PC-3 (cell line): ENCODE data around the gene MAP3K5. TPM values are rescaled to one million over a fixed set of nuclear protein-coding genes. Genes with fewer than 3 reads are reported as not detected.

Experiments
- ATAC-seq: fragments of 200-7000 bp; cut with Tn5 transposase; 2 replicates; pipeline ENCODE4 v1.9.1; 2020; ENCODE audit warnings: mild to moderate bottlenecking, moderate library complexity
- BruUV-seq: library from RNA; stranded (reverse); fragments of 400-500 nt; replicated peaks from 2 replicates; lab custom pipeline; 2021; lab: Mats Ljungman, UMichigan
- CTCF ChIA-PET: fragments of 300-600 bp; sonication (Branson Sonifier 250); formaldehyde crosslinking; loops from one replicate; lab custom pipeline; 2022; ENCODE audit warnings: antibody characterized with exemption; lab: Charles Lee
- POLR2A ChIA-PET: fragments of 300-600 bp; sonication (Branson Sonifier 250); formaldehyde crosslinking; loops from one replicate; lab custom pipeline; 2022; ENCODE audit warnings: antibody characterized with exemption; ENCODE audit not compliant: unreplicated experiment; lab: Charles Lee
- DNase-seq: peaks from one replicate; pipeline ENCODE4 v3.0.0-alpha.2; 2015
- H2AFZ ChIP-seq: fragments of 300-600 bp; sonication (generic); 2 replicates; pipeline ENCODE4 v1.6.0; 2016; ENCODE audit warnings: antibody characterized with exemption, low read length
- H3F3A ChIP-seq: fragments of 300-600 bp; sonication (generic); one replicate; pipeline ENCODE4 v1.6.0; 2017; ENCODE audit warnings: antibody characterized with exemption, low read length, control low read depth, mild to moderate bottlenecking; ENCODE audit not compliant: unreplicated experiment
- H3K27ac ChIP-seq: fragments of 300-600 bp; sonication (generic); 2 replicates; pipeline ENCODE4 v1.5.1; 2016; ENCODE audit warnings: mild to moderate bottlenecking, low read length
- H3K27me3 ChIP-seq: fragments of 300-600 bp; sonication (generic); 2 replicates; pipeline ENCODE4 v1.6.1; 2016; ENCODE audit warnings: low read length, mixed read lengths
- H3K36me3 ChIP-seq: fragments of 300-600 bp; sonication (generic); 2 replicates; pipeline ENCODE4 v1.6.1; 2016; ENCODE audit warnings: low read depth, mixed run types, low read length, mixed read lengths
- H3K4me1 ChIP-seq: fragments of 300-600 bp; sonication (generic); 2 replicates; pipeline ENCODE4 v1.5.1; 2016; ENCODE audit warnings: low read length; ENCODE audit not compliant: insufficient read depth
- H3K4me2 ChIP-seq: fragments of 300-600 bp; sonication (generic); 2 replicates; pipeline ENCODE4 v1.6.0; 2016; ENCODE audit warnings: low read length
- H3K4me3 ChIP-seq: fragments of 300-600 bp; sonication (generic); 2 replicates; pipeline ENCODE4 v1.5.1; 2016; ENCODE audit warnings: mild to moderate bottlenecking, low read length, mixed read lengths
- H3K79me2 ChIP-seq: fragments of 300-600 bp; sonication (generic); 2 replicates; pipeline ENCODE4 v1.6.1; 2017; ENCODE audit warnings: low read length, mixed read lengths
- H3K9ac ChIP-seq: fragments of 300-600 bp; sonication (generic); 2 replicates; pipeline ENCODE4 v1.6.0; 2016; ENCODE audit warnings: mild to moderate bottlenecking, low read length
- H3K9me2 ChIP-seq: fragments of 300-600 bp; sonication (generic); replicated peaks from 2 replicates; pipeline ENCODE4 v1.6.1; 2016; ENCODE audit warnings: mixed run types, low read length, mixed read lengths
- H3K9me3 ChIP-seq: fragments of 300-600 bp; sonication (generic); 2 replicates; pipeline ENCODE4 v1.6.1; 2016; ENCODE audit warnings: low read length, mixed read lengths
- H4K20me1 ChIP-seq: fragments of 300-600 bp; sonication (generic); 2 replicates; pipeline ENCODE4 v1.6.1; 2016; ENCODE audit warnings: low read length, mixed read lengths
- EZH2 ChIP-seq: fragments of 300-600 bp; sonication (generic); IDR thresholded peaks from one replicate; pipeline ENCODE4 v1.6.1; 2017; ENCODE audit warnings: antibody characterized with exemption, mild to moderate bottlenecking, low read length; ENCODE audit not compliant: unreplicated experiment
- EZH2phosphoT487 ChIP-seq: fragments of 300-600 bp; sonication (generic); IDR thresholded peaks from 2 replicates; pipeline ENCODE4 v1.6.1; 2018; ENCODE audit warnings: mild to moderate bottlenecking, antibody characterized with exemption, low read length, borderline replicate concordance
- intact Hi-C: fragments of 100-400 bp; cut with micrococcal nuclease; formaldehyde crosslinking; loops from 2 replicates; pipeline ENCODE4 v1.9.0; 2023
- total RNA-seq: library from RNA; depleted of rRNA; stranded (reverse); fragments of >200 nt; gene quantifications from 2 replicates; pipeline ENCODE4 v1.2.3, GENCODE V29; 2014
- TF ChIP-seq, protein P1 (sequence below): fragments of 300-600 bp; sonication (generic); conservative IDR thresholded peaks from 2 replicates; pipeline ENCODE4 v1.5.1; 2017; ENCODE audit warnings: antibody characterized with exemption, low read depth, mild to moderate bottlenecking, low read length

MAP3K5 gene
- total RNA-seq, 1 experiment from 2014 or later, result 4.3 TPM

DNA sequence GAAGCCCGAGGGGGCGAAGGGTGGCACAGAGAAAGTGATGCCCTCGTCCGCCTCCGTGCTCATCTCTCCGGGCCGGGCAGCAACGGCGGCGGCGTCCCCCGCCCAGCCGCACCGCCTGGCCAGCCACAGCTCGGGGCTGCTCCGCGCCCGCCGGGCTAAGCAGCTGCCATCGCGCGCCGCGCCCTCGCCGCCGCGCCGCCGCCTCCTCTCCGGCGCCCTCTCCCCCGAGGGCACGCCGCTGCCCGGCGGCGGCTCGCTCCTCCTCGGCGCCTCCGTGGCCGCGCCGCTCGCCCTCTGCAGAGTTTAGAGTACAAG is 225 bp downstream of the MAP3K5 start:
- peaks cover 31% of the 10 kb centered on the region for H3K79me2 ChIP-seq
- peak overlapping the region; percentile 96 for H2AFZ ChIP-seq
- CTCF ChIA-PET, result interaction anchor here (0.6 to 1.8 kb wide), 18 partner anchors 8 to 542 kb away, joined by 3 to 119 read pairs (median 4); partner anchors contain the start of gene MTFR2
- H3K27ac ChIP-seq, result peak overlapping the region; percentile 32
- H3K9me2 ChIP-seq, result no peaks in the 10 kb centered on the region
- no peaks in the 10 kb centered on the region for H3K9me3 ChIP-seq
- H3K4me2 ChIP-seq, result peak overlapping the region; percentile 88
- POLR2A ChIA-PET, result interaction anchor here (0.6 to 1.9 kb wide), 3 partner anchors 148 to 504 kb away, joined by 3 to 23 read pairs (median 3); no protein-coding TSS in a partner anchor
- H3K36me3 ChIP-seq, result no peaks in the 10 kb centered on the region
- H3K4me1 ChIP-seq, result peaks cover 28% of the 10 kb centered on the region
- no peaks in the 10 kb centered on the region for H3F3A ChIP-seq
- intact Hi-C loops, result loop anchor here (5.0 kb wide), 1 partner anchor 125 kb away; no protein-coding TSS in a partner anchor
- H4K20me1 ChIP-seq, result no peaks in the 10 kb centered on the region
- no TSS peak for BruUV-seq
- ATAC-seq, result no peak
- TF ChIP-seq EZH2phosphoT487 (no peak), EZH2 (no peak)
- TF ChIP-seq, protein P1, sequence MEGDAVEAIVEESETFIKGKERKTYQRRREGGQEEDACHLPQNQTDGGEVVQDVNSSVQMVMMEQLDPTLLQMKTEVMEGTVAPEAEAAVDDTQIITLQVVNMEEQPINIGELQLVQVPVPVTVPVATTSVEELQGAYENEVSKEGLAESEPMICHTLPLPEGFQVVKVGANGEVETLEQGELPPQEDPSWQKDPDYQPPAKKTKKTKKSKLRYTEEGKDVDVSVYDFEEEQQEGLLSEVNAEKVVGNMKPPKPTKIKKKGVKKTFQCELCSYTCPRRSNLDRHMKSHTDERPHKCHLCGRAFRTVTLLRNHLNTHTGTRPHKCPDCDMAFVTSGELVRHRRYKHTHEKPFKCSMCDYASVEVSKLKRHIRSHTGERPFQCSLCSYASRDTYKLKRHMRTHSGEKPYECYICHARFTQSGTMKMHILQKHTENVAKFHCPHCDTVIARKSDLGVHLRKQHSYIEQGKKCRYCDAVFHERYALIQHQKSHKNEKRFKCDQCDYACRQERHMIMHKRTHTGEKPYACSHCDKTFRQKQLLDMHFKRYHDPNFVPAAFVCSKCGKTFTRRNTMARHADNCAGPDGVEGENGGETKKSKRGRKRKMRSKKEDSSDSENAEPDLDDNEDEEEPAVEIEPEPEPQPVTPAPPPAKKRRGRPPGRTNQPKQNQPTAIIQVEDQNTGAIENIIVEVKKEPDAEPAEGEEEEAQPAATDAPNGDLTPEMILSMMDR, result no peak
- DNase-seq, result no peak
- no peaks in the 10 kb centered on the region for H3K27me3 ChIP-seq
- peak overlapping the region; percentile 88 for H3K9ac ChIP-seq
- peak overlapping the region; percentile 81 for H3K4me3 ChIP-seq

DNA sequence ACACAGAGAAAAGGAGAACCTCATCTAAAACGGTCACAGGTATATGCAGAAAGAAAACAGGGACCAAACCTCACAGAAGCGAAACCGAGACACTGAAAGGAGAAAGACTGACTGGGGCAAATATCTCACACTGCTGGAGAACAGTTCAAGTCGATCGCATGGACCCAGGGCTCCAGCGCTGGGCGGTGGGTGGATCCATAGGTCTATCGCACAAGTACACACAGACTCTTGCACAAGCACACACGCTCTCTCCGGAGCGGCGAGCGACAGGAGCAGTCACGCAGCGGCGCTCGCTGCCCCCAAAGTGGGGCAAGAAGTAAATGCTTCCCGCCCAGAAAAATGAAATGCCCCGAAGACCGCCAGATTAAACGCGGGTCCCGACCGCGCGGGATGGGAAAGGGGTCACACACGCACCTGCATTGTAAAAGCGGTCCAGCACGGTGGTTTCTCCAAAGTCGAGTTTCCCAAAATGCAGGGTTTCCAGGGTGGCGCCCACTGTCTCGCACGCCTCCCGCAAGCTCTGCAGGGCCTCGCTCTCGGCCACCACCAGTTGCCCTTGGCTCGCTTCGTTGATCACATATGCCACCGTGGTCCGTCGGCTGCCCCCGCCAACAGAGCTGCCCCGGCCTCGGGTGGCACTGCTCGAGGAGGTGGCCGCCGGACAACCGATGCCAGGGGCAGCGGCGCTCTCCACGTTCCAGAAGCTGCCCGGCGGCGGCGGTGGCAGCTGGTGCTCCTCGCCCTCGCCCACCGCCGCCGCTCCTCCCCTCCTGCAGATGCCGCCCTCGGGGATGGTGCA is 782 bp downstream of the MAP3K5 start:
- CTCF ChIA-PET, result interaction anchor here (0.6 to 1.8 kb wide), 16 partner anchors 7 to 541 kb away, joined by 3 to 119 read pairs (median 4); partner anchors contain the start of gene MTFR2
- H3K79me2 ChIP-seq, result peaks cover 37% of the 10 kb centered on the region

More for the DNA sequence above, 782 bp downstream of the MAP3K5 start:
- Histone ChIP-seq H3K9me2 (no peaks in the 10 kb centered on the region), H4K20me1 (no peaks in the 10 kb centered on the region), H3K9me3 (no peaks in the 10 kb centered on the region), H3K4me1 (peaks cover 28% of the 10 kb centered on the region), H3F3A (no peaks in the 10 kb centered on the region), H3K27me3 (no peaks in the 10 kb centered on the region), H3K4me2 (peak overlapping the region; percentile 88), H3K4me3 (peak overlapping the region; percentile 81), H2AFZ (peak overlapping the region; percentile 74), H3K27ac (peak overlapping the region; percentile 32), H3K9ac (peak overlapping the region; percentile 88), H3K36me3 (no peaks in the 10 kb centered on the region)
- BruUV-seq, result no TSS peak
- POLR2A ChIA-PET, result interaction anchor here (0.6 to 1.9 kb wide), 4 partner anchors 147 to 503 kb away, joined by 3 to 23 read pairs (median 4); no protein-coding TSS in a partner anchor
- intact Hi-C loops, result loop anchor here (5.0 kb wide), 1 partner anchor 124 kb away; no protein-coding TSS in a partner anchor
- peak; percentile 25 for ATAC-seq
- TF ChIP-seq, protein P1, result no peak; the same call in 1 of the 2 replicates
- TF ChIP-seq EZH2 (no peak), EZH2phosphoT487 (no peak)
- DNase-seq, result peak; percentile 50
